ENCODE data around the gene NKD2.

NKD2 gene

GRCh38 chr5:1005249-1005851 lies 3.3 kb upstream of the NKD2 start:
- Histone ChIP-seq H3K4me3 (replicated peaks; ENCODE audit: low read depth, low read length) (no peak overlapping the region), H3K27me3 (replicated peaks; ENCODE audit: control insufficient read depth, insufficient read depth, low read length) (peaks cover 1% of the 10 kb centered on the region; the same call in 1 of the 2 replicates), H3K36me3 (ENCODE audit: control insufficient read depth, insufficient read depth, low read length) (no peaks in the 10 kb centered on the region)
- DNase-seq (ENCODE audit: extremely low read depth, insufficient read length): no peak
- TF ChIP-seq CTCF (IDR thresholded peaks at IDR 0.05; ENCODE audit: insufficient read depth, low read length, poor library complexity, severe bottlenecking): no peak

- Histone ChIP-seq H3K27me3 (replicated peaks; ENCODE audit: control insufficient read depth, insufficient read depth, low read length) (peaks cover 1% of the 10 kb centered on the region; the same call in 1 of the 2 replicates), H3K36me3 (ENCODE audit: control insufficient read depth, insufficient read depth, low read length) (no peaks in the 10 kb centered on the region), H3K4me3 (replicated peaks; ENCODE audit: low read depth, low read length) (no peak overlapping the region)
- DNase-seq (ENCODE audit: extremely low read depth, insufficient read length): no peak
- TF ChIP-seq CTCF (IDR thresholded peaks at IDR 0.05; ENCODE audit: insufficient read depth, low read length, poor library complexity, severe bottlenecking): no peak
Observed at GRCh38 chr5:1005904-1006655, 2.5 kb upstream of the NKD2 start.

GRCh38 chr5:1006656-1007071 lies 1.9 kb upstream of the NKD2 start:
- DNase-seq (ENCODE audit: extremely low read depth, insufficient read length): no peak
- no peak for TF ChIP-seq CTCF (IDR thresholded peaks at IDR 0.05; ENCODE audit: insufficient read depth, low read length, poor library complexity, severe bottlenecking)
- Histone ChIP-seq H3K27me3 (replicated peaks; ENCODE audit: control insufficient read depth, insufficient read depth, low read length) (peaks cover 1% of the 10 kb centered on the region; the same call in 1 of the 2 replicates), H3K36me3 (ENCODE audit: control insufficient read depth, insufficient read depth, low read length) (no peaks in the 10 kb centered on the region), H3K4me3 (replicated peaks; ENCODE audit: low read depth, low read length) (no peak overlapping the region)

- TF ChIP-seq CTCF (IDR thresholded peaks at IDR 0.05; ENCODE audit: insufficient read depth, low read length, poor library complexity, severe bottlenecking): peak; percentile 1
- Histone ChIP-seq H3K27me3 (replicated peaks; ENCODE audit: control insufficient read depth, insufficient read depth, low read length) (peaks cover 1% of the 10 kb centered on the region; the same call in 1 of the 2 replicates), H3K4me3 (replicated peaks; ENCODE audit: low read depth, low read length) (no peak overlapping the region), H3K36me3 (ENCODE audit: control insufficient read depth, insufficient read depth, low read length) (no peaks in the 10 kb centered on the region)
- DNase-seq (ENCODE audit: extremely low read depth, insufficient read length): no peak
Observed at GRCh38 chr5:1007221-1007680, 1.4 kb upstream of the NKD2 start.

- no peak overlapping the region for H3K4me3 ChIP-seq (replicated peaks; ENCODE audit: low read depth, low read length)
- TF ChIP-seq CTCF (IDR thresholded peaks at IDR 0.05; ENCODE audit: insufficient read depth, low read length, poor library complexity, severe bottlenecking): no peak
- no peak for DNase-seq (ENCODE audit: extremely low read depth, insufficient read length)
- no peaks in the 10 kb centered on the region for H3K36me3 ChIP-seq (ENCODE audit: control insufficient read depth, insufficient read depth, low read length)
- peaks cover 1% of the 10 kb centered on the region; the same call in 1 of the 2 replicates for H3K27me3 ChIP-seq (replicated peaks; ENCODE audit: control insufficient read depth, insufficient read depth, low read length)
Observed at GRCh38 chr5:1007681-1008450, 736 bp upstream of the NKD2 start.

Measured in GM06990 (cell line).